ENCODE results near the gene NFAT5. TPM values are rescaled to one million over a fixed set of nuclear protein-coding genes. Genes with fewer than 3 reads are reported as not detected.
"Not testable (repeated sequence)": the region's sequence is repeated elsewhere in the genome, so short reads cannot be mapped to it uniquely, and the experiment has no call there.

Gene NFAT5
- total and polyA plus RNA-seq, 7 donors = 1.2 to 57.1 (median 39.4) TPM

DNA sequence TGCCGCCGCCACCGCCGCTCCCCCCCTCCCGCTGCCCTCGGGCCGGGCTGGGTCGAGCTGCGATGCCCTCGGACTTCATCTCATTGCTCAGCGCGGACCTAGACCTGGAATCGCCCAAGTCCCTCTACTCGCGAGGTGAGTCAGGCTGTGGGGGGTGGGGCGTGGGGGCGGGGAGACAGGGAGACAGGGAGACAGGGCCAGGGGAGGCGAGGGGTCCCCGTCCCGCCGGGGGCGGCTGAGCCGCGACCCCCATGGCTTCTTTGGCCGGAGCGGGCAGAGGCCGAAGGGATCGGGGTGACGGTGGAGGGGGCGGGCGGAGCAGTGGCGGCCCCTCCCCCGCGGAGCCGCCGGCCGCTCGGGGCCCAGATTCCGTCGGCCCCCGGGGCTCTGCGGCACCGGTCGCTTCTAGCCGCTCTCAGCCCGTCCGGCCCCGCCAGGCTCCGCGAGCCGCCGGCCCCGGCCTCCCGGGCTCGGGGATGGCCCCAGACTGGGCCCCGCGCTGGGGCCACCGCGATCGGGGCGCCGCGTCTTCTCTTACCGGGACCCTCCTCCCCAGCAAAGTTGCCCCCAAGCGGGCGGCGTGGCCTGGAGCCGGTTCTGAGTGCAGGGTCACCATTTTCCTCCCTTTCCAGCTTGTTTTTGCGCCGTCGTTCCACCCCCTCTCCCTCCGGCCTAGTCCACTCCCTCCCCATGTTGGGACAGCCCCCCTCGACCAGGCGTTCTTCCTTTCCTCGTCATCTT is 644 bp downstream of the NFAT5 start:
- 0 to 1% methylated on average over 75 of the region's 75 CpGs for WGBS, 2 donors
- H3K4me1 ChIP-seq = peaks cover 0 to 54% (median 43%) of the 10 kb centered on the region in 4 donors
- TF ChIP-seq, protein P1, sequence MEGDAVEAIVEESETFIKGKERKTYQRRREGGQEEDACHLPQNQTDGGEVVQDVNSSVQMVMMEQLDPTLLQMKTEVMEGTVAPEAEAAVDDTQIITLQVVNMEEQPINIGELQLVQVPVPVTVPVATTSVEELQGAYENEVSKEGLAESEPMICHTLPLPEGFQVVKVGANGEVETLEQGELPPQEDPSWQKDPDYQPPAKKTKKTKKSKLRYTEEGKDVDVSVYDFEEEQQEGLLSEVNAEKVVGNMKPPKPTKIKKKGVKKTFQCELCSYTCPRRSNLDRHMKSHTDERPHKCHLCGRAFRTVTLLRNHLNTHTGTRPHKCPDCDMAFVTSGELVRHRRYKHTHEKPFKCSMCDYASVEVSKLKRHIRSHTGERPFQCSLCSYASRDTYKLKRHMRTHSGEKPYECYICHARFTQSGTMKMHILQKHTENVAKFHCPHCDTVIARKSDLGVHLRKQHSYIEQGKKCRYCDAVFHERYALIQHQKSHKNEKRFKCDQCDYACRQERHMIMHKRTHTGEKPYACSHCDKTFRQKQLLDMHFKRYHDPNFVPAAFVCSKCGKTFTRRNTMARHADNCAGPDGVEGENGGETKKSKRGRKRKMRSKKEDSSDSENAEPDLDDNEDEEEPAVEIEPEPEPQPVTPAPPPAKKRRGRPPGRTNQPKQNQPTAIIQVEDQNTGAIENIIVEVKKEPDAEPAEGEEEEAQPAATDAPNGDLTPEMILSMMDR (IDR thresholded peaks at IDR 0.05) = no peak
- TF ChIP-seq POLR2AphosphoS5 (IDR thresholded peaks at IDR 0.05) = peak in 1 of 4 donors; percentile 54
- intact Hi-C loops (cut with DNase I) = loop anchor here (2.0 to 10.0 kb wide), 3 partner anchors 124 to 188 kb away; partner anchors contain the start of gene NOB1
- peak; percentile 86 for DNase-seq
- H3K27ac ChIP-seq = peak overlapping the region; percentile 98 to 99 (median 99)
- H3K9me3 ChIP-seq = no peaks in the 10 kb centered on the region
- no peaks in the 10 kb centered on the region for H3K27me3 ChIP-seq
- H3K4me3 ChIP-seq = peak overlapping the region; percentile 83 to 96 (median 92)
- H3K36me3 ChIP-seq = no peaks in the 10 kb centered on the region

DNA sequence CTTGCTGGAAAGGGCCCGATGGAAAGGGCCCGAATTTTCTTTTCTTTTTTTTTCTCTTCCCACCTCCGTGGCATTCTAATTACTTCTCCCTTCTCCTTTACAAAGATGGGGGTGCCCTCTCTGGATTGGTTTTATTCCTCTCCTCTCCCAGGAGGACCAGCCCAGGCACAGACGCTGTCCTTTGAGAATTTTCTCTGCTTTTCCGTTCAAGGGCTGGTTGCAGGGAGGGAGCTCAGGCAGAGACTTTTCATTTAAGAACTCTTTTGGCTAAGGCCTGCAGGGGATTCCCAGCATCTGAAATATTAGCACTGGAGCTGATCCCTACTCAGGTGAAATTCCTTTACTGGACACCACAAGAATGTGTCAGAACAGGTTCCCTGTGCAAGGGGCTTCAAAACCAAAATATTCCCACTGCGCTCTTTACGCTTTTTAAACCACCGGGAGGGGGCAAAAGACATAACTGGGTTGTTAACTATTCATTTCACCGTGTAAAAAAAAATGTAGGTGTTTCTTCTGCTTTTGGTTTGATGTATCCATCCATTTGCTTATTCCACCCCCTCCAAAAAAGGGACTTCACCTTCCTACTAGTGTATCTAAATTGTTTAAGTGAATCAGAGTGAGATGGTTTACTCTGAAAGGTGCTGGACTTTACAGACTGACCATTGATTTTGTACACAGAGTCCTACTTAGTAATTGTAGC is 1.4 kb downstream of the NFAT5 start:
- Histone ChIP-seq H3K4me3 (peak overlapping the region; percentile 83 to 96 (median 92)), H3K36me3 (no peaks in the 10 kb centered on the region), H3K4me1 (peaks cover 0 to 57% (median 43%) of the 10 kb centered on the region in 4 donors), H3K9me3 (no peaks in the 10 kb centered on the region), H3K27ac (peak overlapping the region; percentile 98 to 99 (median 99)), H3K27me3 (no peaks in the 10 kb centered on the region)
- no peak for DNase-seq
- intact Hi-C loops (cut with DNase I) = loop anchor here (2.0 to 10.0 kb wide), 3 partner anchors 125 to 188 kb away; partner anchors contain the start of gene NOB1
- TF ChIP-seq, protein P1 (IDR thresholded peaks at IDR 0.05) = peak in 1 of 4 experiments; percentile 22
- TF ChIP-seq POLR2AphosphoS5 (IDR thresholded peaks at IDR 0.05) (peak in 1 of 4 donors; percentile 15), POLR2A (IDR thresholded peaks at IDR 0.05) (no peak)
- WGBS, 2 donors = 1% methylated on average over 9 of the region's 9 CpGs

DNA sequence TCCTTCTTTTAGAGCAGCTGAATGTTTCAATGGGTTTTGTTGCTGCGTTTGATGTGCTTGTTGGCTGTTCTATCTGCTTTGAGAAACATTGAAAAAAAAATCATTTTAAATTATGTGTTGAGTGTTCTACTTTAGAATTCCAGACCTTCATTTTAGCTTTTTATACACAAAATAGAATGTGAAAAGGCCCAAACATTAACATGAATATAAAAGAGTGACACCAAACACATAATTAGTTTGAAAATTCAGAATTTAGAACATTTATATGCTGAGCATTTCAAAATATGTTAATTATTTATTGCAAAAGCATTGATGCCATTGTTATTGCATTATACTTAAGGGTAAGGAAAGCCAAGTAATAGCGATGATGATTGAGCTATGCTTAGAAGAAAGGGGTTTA is 2.9 kb downstream of the NFAT5 start:
- Histone ChIP-seq H3K4me3 (no peak overlapping the region), H3K36me3 (no peaks in the 10 kb centered on the region), H3K4me1 (peaks cover 0 to 62% (median 43%) of the 10 kb centered on the region in 4 donors), H3K27ac (peak overlapping the region; percentile 43 to 99 (median 98)), H3K27me3 (no peaks in the 10 kb centered on the region), H3K9me3 (no peaks in the 10 kb centered on the region)
- TF ChIP-seq POLR2AphosphoS5 (IDR thresholded peaks at IDR 0.05) (no peak), POLR2A (IDR thresholded peaks at IDR 0.05) (no peak), EP300 (IDR thresholded peaks at IDR 0.05) (no peak)
- TF ChIP-seq, protein P1 (IDR thresholded peaks at IDR 0.05) = no peak
- intact Hi-C loops (cut with DNase I) = loop anchor here (5.0 to 10.0 kb wide), 2 partner anchors 126 to 186 kb away; partner anchors contain the start of gene NOB1
- DNase-seq = no peak
- WGBS, 2 donors = 62 to 70% methylated on average over 2 of the region's 2 CpGs

DNA sequence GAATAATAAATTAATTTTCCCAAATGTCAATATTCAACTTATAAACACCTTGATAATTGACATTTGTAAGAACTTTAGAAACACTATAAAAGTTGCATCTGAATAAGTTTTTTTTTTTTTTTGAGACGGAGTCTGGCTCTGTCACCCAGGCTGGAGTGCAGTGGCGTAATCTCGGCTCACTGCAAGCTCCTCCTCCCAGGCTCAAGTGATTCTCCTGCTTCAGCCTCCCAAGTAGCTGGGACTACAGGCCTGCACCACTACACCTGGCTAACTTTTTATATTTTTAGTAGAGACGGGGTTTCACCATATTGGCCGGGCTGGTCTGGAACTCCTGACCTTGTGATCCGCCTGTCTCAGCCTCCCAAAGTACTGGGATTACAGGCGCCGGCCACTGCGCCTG is 13.0 kb downstream of the NFAT5 start:
- H3K9me3 ChIP-seq; H3K27me3 ChIP-seq; intact Hi-C loops (cut with DNase I); H3K27ac ChIP-seq; H3K36me3 ChIP-seq; H3K4me3 ChIP-seq; DNase-seq: not testable (repeated sequence)
- WGBS, 2 donors = 94 to 95% methylated on average over 9 of the region's 9 CpGs
- H3K4me1 ChIP-seq = peaks cover 0 to 40% (median 19%) of the 10 kb centered on the region in 4 donors

DNA sequence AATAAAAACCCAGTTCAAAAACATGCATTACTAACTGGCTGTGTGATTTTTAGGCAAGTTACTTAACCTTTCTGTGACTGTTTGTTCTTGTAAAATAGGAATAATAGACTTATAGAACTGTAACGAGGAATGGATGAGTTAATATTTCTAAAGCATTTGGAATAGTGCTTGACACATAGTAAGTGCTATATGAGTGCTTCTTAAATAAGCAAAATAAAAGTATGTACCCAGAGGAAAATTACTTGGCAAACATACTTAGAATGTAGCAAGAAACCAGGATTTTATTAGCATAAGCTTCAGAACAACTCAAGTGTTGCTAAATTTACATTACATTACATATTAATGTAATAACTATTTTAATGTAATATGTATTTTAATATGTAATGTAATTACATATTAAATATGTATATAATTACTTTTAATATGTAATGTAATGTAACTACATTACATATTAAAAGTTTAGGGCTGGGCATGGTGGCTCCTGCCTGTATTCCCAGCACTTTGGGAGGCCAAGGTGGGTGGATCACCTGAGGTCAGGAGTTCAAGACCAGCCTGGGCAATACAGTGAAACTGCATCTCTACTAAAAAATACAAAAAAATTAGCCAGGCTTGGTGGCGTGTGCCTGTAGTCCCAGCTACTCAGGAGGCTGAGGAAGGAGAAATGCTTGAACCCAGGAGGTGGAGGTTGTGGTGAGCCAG is 14.2 kb downstream of the NFAT5 start:
- H3K27me3 ChIP-seq = no peaks in the 10 kb centered on the region
- intact Hi-C loops (cut with DNase I) = no loop called here
- H3K4me1 ChIP-seq = peaks cover 0 to 41% (median 19%) of the 10 kb centered on the region in 4 donors
- no peak for TF ChIP-seq POLR2AphosphoS5 (IDR thresholded peaks at IDR 0.05)
- no peak for TF ChIP-seq POLR2A (IDR thresholded peaks at IDR 0.05)
- no peak for TF ChIP-seq EP300 (IDR thresholded peaks at IDR 0.05)
- TF ChIP-seq, protein P1 (IDR thresholded peaks at IDR 0.05) = no peak
- WGBS, 2 donors = 85 to 87% methylated on average over 2 of the region's 2 CpGs
- H3K27ac ChIP-seq = no peak overlapping the region
- no peaks in the 10 kb centered on the region for H3K9me3 ChIP-seq
- no peak for DNase-seq
- no peak overlapping the region for H3K4me3 ChIP-seq
- H3K36me3 ChIP-seq = no peaks in the 10 kb centered on the region
